Smooth muscle cell (in vitro differentiated cells): ENCODE measurements around the gene MEA1. TPM values are rescaled to one million over a fixed set of nuclear protein-coding genes. Genes with fewer than 3 reads are reported as not detected.

Experiments
- DNase-seq: peaks from one replicate; lab custom pipeline; 2025; ENCODE audit not compliant: unreplicated experiment; lab: John Stamatoyannopoulos, UW
- H2AFZ ChIP-seq: fragments of 200-600 bp; sonication (generic); 2 replicates; pipeline ENCODE4 v1.6.0; 2016; ENCODE audit warnings: antibody characterized with exemption, low read depth, mild to moderate bottlenecking
- H3F3A ChIP-seq: fragments of 200-600 bp; sonication (generic); 2 replicates; pipeline ENCODE4 v1.6.0; 2017; ENCODE audit warnings: antibody characterized with exemption, low read depth
- H3K27ac ChIP-seq: fragments of 200-600 bp; sonication (generic); 2 replicates; pipeline ENCODE4 v1.5.1; 2016; ENCODE audit warnings: low read depth, mild to moderate bottlenecking
- H3K27me3 ChIP-seq: fragments of 200-600 bp; sonication (generic); 2 replicates; pipeline ENCODE4 v1.6.1; 2016; ENCODE audit warnings: low read depth, mild to moderate bottlenecking
- H3K36me3 ChIP-seq: fragments of 200-600 bp; sonication (generic); 2 replicates; pipeline ENCODE4 v1.5.1; 2016; ENCODE audit warnings: low read depth
- H3K4me1 ChIP-seq: fragments of 200-600 bp; sonication (generic); 2 replicates; pipeline ENCODE4 v1.5.1; 2016; ENCODE audit warnings: low read depth
- H3K4me2 ChIP-seq: fragments of 200-600 bp; sonication (generic); 2 replicates; pipeline ENCODE4 v1.6.0; 2016; ENCODE audit warnings: mild to moderate bottlenecking
- H3K4me3 ChIP-seq: fragments of 200-600 bp; sonication (generic); 2 replicates; pipeline ENCODE4 v1.5.1; 2016; ENCODE audit warnings: mild to moderate bottlenecking
- H3K79me2 ChIP-seq: fragments of 200-600 bp; sonication (generic); 2 replicates; pipeline ENCODE4 v1.6.0; 2016; ENCODE audit warnings: low read depth, mild to moderate bottlenecking
- H3K9ac ChIP-seq: fragments of 200-600 bp; sonication (generic); 2 replicates; pipeline ENCODE4 v1.6.0; 2016; ENCODE audit warnings: low read depth
- H3K9me3 ChIP-seq: fragments of 200-600 bp; sonication (generic); replicated peaks from 2 replicates; pipeline ENCODE4 v1.5.1; 2016; ENCODE audit warnings: low read depth
- H4K20me1 ChIP-seq: fragments of 200-600 bp; sonication (generic); 2 replicates; pipeline ENCODE4 v1.6.0; 2016; ENCODE audit warnings: low read depth
- CTCF ChIP-seq: fragments of 200-600 bp; sonication (generic); IDR thresholded peaks from 2 replicates; pipeline ENCODE4 v1.5.1; 2017; ENCODE audit warnings: borderline replicate concordance, mild to moderate bottlenecking, antibody characterized with exemption; ENCODE audit not compliant: insufficient read depth, poor library complexity, severe bottlenecking
- WGBS: methylation state at CpG from one replicate; pipeline ENCODE4 v1.1.7; 2016; ENCODE audit warnings: low lambda C conversion rate; 5-methylcytosine and 5-hydroxymethylcytosine counted together
- polyA plus RNA-seq: library from polyadenylated mRNA; unstranded; fragments of >200 nt; fragmentation: Nextera tagmentation; extraction: Ambion mirVana; gene quantifications from 2 replicates; pipeline ENCODE4 v1.2.1, GENCODE V29; 2016
- total RNA-seq: library from RNA; depleted of rRNA; stranded (reverse); fragments of >200 nt; gene quantifications from 2 replicates; pipeline ENCODE4 v1.2.3, GENCODE V29; 2014

The MEA1 gene
- total and polyA plus RNA-seq, 2 experiments from 2014 or later, result 86.7 to 154 TPM

GRCh38 chr6:43014434-43014909 is 726 bp upstream of the MEA1 start:
- Histone ChIP-seq H3K27me3 (no peaks in the 10 kb centered on the region), H3K9me3 (no peaks in the 10 kb centered on the region), H3K4me2 (peak overlapping the region; percentile 95), H4K20me1 (peaks cover 20% of the 10 kb centered on the region), H3K4me1 (peaks cover 6% of the 10 kb centered on the region), H3F3A (peaks cover 8% of the 10 kb centered on the region), H3K9ac (peak overlapping the region; percentile 69), H3K4me3 (peak overlapping the region; percentile 72), H2AFZ (no peak overlapping the region), H3K27ac (peak overlapping the region; percentile 47), H3K36me3 (no peaks in the 10 kb centered on the region), H3K79me2 (peaks cover 51% of the 10 kb centered on the region)
- WGBS, result 8% methylated on average over 7 of the region's 7 CpGs
- no peak for TF ChIP-seq CTCF
- DNase-seq, result no peak

- Histone ChIP-seq H4K20me1 (peaks cover 20% of the 10 kb centered on the region), H3K79me2 (peaks cover 48% of the 10 kb centered on the region), H3K4me3 (peak overlapping the region; percentile 72), H3K9ac (peak overlapping the region; percentile 67), H3K27ac (peak overlapping the region; percentile 7), H2AFZ (peak overlapping the region; percentile 59), H3K27me3 (no peaks in the 10 kb centered on the region), H3K4me1 (peaks cover 6% of the 10 kb centered on the region), H3K9me3 (no peaks in the 10 kb centered on the region), H3F3A (no peaks in the 10 kb centered on the region), H3K36me3 (no peaks in the 10 kb centered on the region), H3K4me2 (peak overlapping the region; percentile 90)
- no peak for TF ChIP-seq CTCF
- no peak for DNase-seq
- 24% methylated on average over 9 of the region's 25 CpGs for WGBS
These were observed 476 bp downstream of the MEA1 start for GRCh38 chr6:43013097-43013842.

GRCh38 chr6:43012364-43012763 is 1.4 kb downstream of the MEA1 start:
- WGBS, result 97% methylated on average over 6 of the region's 6 CpGs
- TF ChIP-seq CTCF, result no peak
- Histone ChIP-seq H3K4me2 (peak overlapping the region; percentile 90), H3K79me2 (peaks cover 46% of the 10 kb centered on the region), H3F3A (no peaks in the 10 kb centered on the region), H3K4me3 (peak overlapping the region; percentile 72), H3K9ac (no peak overlapping the region), H3K4me1 (peaks cover 6% of the 10 kb centered on the region), H3K27me3 (no peaks in the 10 kb centered on the region), H4K20me1 (peaks cover 20% of the 10 kb centered on the region), H3K27ac (no peak overlapping the region), H3K9me3 (no peaks in the 10 kb centered on the region), H2AFZ (no peak overlapping the region), H3K36me3 (no peaks in the 10 kb centered on the region)
- DNase-seq, result no peak

- H3K9ac ChIP-seq, result no peak overlapping the region
These were observed 2.5 kb downstream of the MEA1 start for GRCh38 chr6:43011207-43011606.

More at GRCh38 chr6:43011207-43011606, 2.5 kb downstream of the MEA1 start:
- Histone ChIP-seq H3F3A (no peaks in the 10 kb centered on the region), H2AFZ (no peak overlapping the region), H3K79me2 (peaks cover 36% of the 10 kb centered on the region), H3K4me1 (peaks cover 6% of the 10 kb centered on the region), H3K27me3 (no peaks in the 10 kb centered on the region), H3K9me3 (no peaks in the 10 kb centered on the region), H3K27ac (no peak overlapping the region), H3K4me2 (no peak overlapping the region), H3K4me3 (no peak overlapping the region), H4K20me1 (peaks cover 10% of the 10 kb centered on the region), H3K36me3 (no peaks in the 10 kb centered on the region)
- no peak for TF ChIP-seq CTCF
- WGBS, result 96% methylated on average over 6 of the region's 6 CpGs
- DNase-seq, result no peak
